Measurements from ENCODE around the gene LAMB1. TPM values are rescaled to one million over a fixed set of nuclear protein-coding genes. Genes with fewer than 3 reads are reported as not detected.

LAMB1 gene
- total and polyA plus RNA-seq, 2 of the 13 experiments (the other 11 are each of a cell fraction or from before 2014, with no cell fraction given) = 109 to 124 TPM

- TF ChIP-seq NPAS2 (CRISPR knock-in tag; IDR thresholded peaks at IDR 0.05; ENCODE audit: borderline replicate concordance) (no peak), TSC22D2 (CRISPR knock-in tag; IDR thresholded peaks at IDR 0.05; ENCODE audit: borderline replicate concordance) (no peak; the same call in 1 of the 2 replicates), ZZZ3 (CRISPR knock-in tag; IDR thresholded peaks at IDR 0.05; ENCODE audit: borderline replicate concordance) (no peak), ZNF614 (CRISPR knock-in tag; IDR thresholded peaks at IDR 0.05; ENCODE audit: borderline replicate concordance) (peak; percentile 56; the same call in 1 of the 2 replicates), KAT7 (CRISPR knock-in tag; IDR thresholded peaks at IDR 0.05; ENCODE audit: borderline replicate concordance) (no peak), ZNF615 (CRISPR knock-in tag; IDR thresholded peaks at IDR 0.05; ENCODE audit: borderline replicate concordance) (no peak), YEATS2 (CRISPR knock-in tag; IDR thresholded peaks at IDR 0.05; ENCODE audit: borderline replicate concordance) (no peak), SNAI1 (CRISPR knock-in tag; IDR thresholded peaks at IDR 0.05; ENCODE audit: borderline replicate concordance) (no peak), ZNF546 (CRISPR knock-in tag; conservative IDR thresholded peaks at IDR 0.05) (no peak), CTCF (CRISPR knock-in tag; IDR thresholded peaks at IDR 0.05) (no peak), DMAP1 (CRISPR knock-in tag; IDR thresholded peaks at IDR 0.05) (peak; percentile 0; the same call in 1 of the 2 replicates), MTF1 (CRISPR knock-in tag; IDR thresholded peaks at IDR 0.05) (no peak), HNRNPLL (IDR thresholded peaks at IDR 0.05; ENCODE audit: low read depth, low read length, poor library complexity, severe bottlenecking) (no peak), ZNF766 (CRISPR knock-in tag; IDR thresholded peaks at IDR 0.05; ENCODE audit: borderline replicate concordance) (no peak), POGZ (CRISPR knock-in tag; IDR thresholded peaks at IDR 0.05) (no peak), ZC3H4 (CRISPR knock-in tag; IDR thresholded peaks at IDR 0.05; ENCODE audit: borderline replicate concordance) (peak; percentile 11; the same call in 1 of the 2 replicates), MIER2 (CRISPR knock-in tag; IDR thresholded peaks at IDR 0.05) (0 out of 2 replicates have a peak, but pooled peaks have one; percentile 22), FOXA1 (IDR thresholded peaks at IDR 0.05) (no peak), FOXA1 (CRISPR knock-in tag; IDR thresholded peaks at IDR 0.05) (no peak), ZSCAN9 (CRISPR knock-in tag; IDR thresholded peaks at IDR 0.05; ENCODE audit: borderline replicate concordance) (peak; percentile 41; the same call in 1 of the 2 replicates), ADNP (CRISPR knock-in tag; IDR thresholded peaks at IDR 0.05) (no peak), SALL1 (CRISPR knock-in tag; IDR thresholded peaks at IDR 0.05) (peak; percentile 50; the same call in 1 of the 2 replicates), MATR3 (CRISPR knock-in tag; IDR thresholded peaks at IDR 0.05) (no peak), NBN (conservative IDR thresholded peaks at IDR 0.05) (no peak), ZNF784 (CRISPR knock-in tag; IDR thresholded peaks at IDR 0.05; ENCODE audit: borderline replicate concordance) (no peak), ZFP41 (CRISPR knock-in tag; IDR thresholded peaks at IDR 0.05; ENCODE audit: borderline replicate concordance) (no peak), ZNF724P (CRISPR knock-in tag; IDR thresholded peaks at IDR 0.05; ENCODE audit: borderline replicate concordance) (no peak), RXRB (CRISPR knock-in tag; IDR thresholded peaks at IDR 0.05; ENCODE audit: borderline replicate concordance) (no peak; the same call in 1 of the 2 replicates), MAFF (IDR thresholded peaks at IDR 0.05; ENCODE audit: low read depth, low read length) (no peak), TBX3 (IDR thresholded peaks at IDR 0.05; ENCODE audit: borderline replicate concordance) (no peak), IRF2 (CRISPR knock-in tag; IDR thresholded peaks at IDR 0.05) (peak; percentile 20; the same call in 1 of the 2 replicates)
Measured at GRCh38 chr7:108004220-108005142, 1.5 kb upstream of the LAMB1 start (continued).

Measured in HepG2 (cell line).